ENCODE results near the gene EPAS1.

Gene EPAS1

DNA sequence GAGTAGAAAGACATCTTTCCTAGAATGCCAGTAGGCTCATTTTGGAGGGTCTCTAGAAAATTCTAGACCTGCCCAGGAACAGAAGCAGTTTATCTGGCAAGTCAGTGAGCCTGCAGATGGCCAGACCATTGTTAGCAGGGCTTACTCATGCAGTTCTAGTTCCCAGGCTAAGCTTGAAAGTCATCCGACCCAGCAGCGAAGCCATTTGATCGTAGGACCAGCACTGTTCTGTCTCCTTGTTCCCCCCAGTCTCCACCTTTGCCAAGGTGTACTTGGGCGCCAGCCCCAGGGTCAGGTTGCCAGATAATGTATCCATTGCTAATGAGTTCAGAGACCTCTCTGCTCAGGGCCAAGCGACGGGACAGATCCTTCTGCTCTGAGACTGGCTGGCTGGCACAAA, 70.1 kb downstream of the EPAS1 start:
- no peak for DNase-seq (ENCODE audit: low spot score)
- in situ Hi-C loops (cut with MboI; ENCODE audit: low sequenced_read_pairs, unreplicated experiment), result loop anchor here (10.0 kb wide), 1 partner anchor 362 kb away; no protein-coding TSS in a partner anchor
- TF ChIP-seq, protein P1, sequence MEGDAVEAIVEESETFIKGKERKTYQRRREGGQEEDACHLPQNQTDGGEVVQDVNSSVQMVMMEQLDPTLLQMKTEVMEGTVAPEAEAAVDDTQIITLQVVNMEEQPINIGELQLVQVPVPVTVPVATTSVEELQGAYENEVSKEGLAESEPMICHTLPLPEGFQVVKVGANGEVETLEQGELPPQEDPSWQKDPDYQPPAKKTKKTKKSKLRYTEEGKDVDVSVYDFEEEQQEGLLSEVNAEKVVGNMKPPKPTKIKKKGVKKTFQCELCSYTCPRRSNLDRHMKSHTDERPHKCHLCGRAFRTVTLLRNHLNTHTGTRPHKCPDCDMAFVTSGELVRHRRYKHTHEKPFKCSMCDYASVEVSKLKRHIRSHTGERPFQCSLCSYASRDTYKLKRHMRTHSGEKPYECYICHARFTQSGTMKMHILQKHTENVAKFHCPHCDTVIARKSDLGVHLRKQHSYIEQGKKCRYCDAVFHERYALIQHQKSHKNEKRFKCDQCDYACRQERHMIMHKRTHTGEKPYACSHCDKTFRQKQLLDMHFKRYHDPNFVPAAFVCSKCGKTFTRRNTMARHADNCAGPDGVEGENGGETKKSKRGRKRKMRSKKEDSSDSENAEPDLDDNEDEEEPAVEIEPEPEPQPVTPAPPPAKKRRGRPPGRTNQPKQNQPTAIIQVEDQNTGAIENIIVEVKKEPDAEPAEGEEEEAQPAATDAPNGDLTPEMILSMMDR (IDR thresholded peaks at IDR 0.05; ENCODE audit: borderline replicate concordance, control extremely low read depth, extremely low read depth, insufficient read depth, missing control alignments), result no peak

DNA sequence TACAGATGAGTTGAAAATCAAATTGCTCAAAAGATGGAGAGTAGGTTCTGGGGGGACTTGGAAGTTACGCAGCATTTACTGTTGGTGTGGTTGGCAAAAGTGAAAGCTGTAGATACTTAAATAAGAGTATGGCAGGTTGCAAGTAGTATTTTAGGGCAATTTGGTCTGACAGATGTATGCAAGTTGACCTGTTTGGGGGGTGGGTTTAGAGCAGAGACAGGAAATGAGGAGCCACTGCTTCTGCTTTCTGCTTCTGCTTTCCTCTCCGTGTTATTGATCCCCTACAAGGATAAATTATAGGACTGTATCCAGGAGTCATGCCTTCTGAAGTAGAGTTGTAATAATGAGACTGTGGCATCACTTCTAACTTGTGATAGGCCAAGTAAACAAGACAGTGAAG, 71.2 kb downstream of the EPAS1 start:
- in situ Hi-C loops (cut with MboI; ENCODE audit: low sequenced_read_pairs, unreplicated experiment), result loop anchor here (10.0 kb wide), 1 partner anchor 364 kb away; no protein-coding TSS in a partner anchor
- TF ChIP-seq, protein P1 (IDR thresholded peaks at IDR 0.05; ENCODE audit: borderline replicate concordance, control extremely low read depth, extremely low read depth, insufficient read depth, missing control alignments), result no peak
- no peak for DNase-seq (ENCODE audit: low spot score)

DNA sequence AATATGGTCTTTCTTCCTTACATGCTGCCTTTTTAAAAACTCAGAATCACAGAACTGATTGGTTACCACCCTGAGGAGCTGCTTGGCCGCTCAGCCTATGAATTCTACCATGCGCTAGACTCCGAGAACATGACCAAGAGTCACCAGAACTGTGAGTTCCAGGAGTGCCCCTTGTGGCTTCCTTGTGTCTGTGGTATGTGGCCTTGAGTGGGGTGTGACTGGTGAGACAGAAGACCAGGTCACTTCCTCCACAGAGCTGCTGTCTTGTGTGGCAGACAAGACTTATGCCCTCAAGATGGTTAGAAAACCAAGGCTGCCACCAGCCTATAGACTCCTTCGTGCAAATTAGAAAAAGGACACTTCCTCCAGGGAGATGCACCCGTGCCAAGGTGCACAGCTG, 72.6 kb downstream of the EPAS1 start:
- TF ChIP-seq, protein P1 (IDR thresholded peaks at IDR 0.05; ENCODE audit: borderline replicate concordance, control extremely low read depth, extremely low read depth, insufficient read depth, missing control alignments), result no peak
- in situ Hi-C loops (cut with MboI; ENCODE audit: low sequenced_read_pairs, unreplicated experiment), result loop anchor here (10.0 kb wide), 1 partner anchor 365 kb away; no protein-coding TSS in a partner anchor
- DNase-seq (ENCODE audit: low spot score), result no peak

DNA sequence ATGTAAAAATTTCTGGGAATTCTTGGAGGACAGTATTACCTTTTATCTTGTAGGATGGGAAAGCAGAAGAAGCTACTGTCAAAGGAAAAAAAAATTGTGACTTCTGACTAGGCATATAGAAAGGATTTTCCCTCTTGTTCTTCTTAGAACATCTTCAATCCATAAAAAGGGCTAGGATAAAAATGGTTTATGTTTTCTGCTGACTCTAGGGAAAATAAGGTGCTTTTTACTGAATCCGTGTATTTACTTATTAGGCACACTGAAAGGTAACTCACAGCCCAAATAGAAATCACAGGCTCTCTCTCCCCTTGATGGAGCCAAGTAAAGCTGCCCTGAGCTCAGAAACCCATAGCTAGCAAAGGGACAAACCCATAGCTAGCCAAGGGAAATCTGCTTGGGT, 74.6 kb downstream of the EPAS1 start:
- TF ChIP-seq, protein P1 (IDR thresholded peaks at IDR 0.05; ENCODE audit: borderline replicate concordance, control extremely low read depth, extremely low read depth, insufficient read depth, missing control alignments), result no peak
- no peak for DNase-seq (ENCODE audit: low spot score)
- in situ Hi-C loops (cut with MboI; ENCODE audit: low sequenced_read_pairs, unreplicated experiment), result no loop called here

DNA sequence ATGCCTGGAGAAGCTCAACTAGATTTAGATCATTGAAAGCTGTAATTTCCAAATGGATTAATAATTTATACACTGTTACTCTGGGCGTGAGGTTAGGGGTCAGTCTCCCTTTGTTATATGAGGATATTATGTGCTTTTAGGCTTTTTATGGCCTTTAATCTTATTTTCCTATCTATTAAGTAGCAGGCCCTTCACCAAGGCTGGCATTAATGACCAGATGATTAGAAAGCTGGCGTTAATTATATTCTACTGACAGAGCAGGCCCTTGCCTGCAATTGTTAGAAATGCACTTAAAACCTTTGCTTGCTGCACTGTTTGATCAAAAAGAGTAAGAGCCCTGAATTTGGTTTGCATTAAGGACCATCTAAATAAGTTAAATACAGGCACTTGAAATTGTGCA, 75.3 kb downstream of the EPAS1 start:
- TF ChIP-seq, protein P1 (IDR thresholded peaks at IDR 0.05; ENCODE audit: borderline replicate concordance, control extremely low read depth, extremely low read depth, insufficient read depth, missing control alignments), result no peak
- in situ Hi-C loops (cut with MboI; ENCODE audit: low sequenced_read_pairs, unreplicated experiment), result no loop called here
- DNase-seq (ENCODE audit: low spot score), result no peak

DNA sequence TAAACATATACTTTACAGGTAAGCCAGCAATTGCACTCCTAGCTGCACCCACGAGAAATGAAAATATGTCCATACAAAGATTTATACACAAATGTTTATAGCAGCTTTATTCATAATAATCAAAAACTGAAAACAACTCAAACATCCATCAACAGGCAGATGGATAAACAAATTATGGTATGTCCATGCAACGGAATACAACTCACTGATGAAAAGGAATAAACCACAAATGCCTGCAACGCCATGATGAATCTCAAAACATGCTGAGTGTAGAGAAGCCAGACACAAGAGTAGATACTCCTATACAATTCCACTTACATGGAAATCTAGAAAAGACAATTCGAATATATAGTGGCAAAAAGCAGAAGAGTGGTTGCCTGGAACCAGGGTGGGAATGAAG, 76.0 kb downstream of the EPAS1 start:
- in situ Hi-C loops (cut with MboI; ENCODE audit: low sequenced_read_pairs, unreplicated experiment), result no loop called here
- TF ChIP-seq, protein P1 (IDR thresholded peaks at IDR 0.05; ENCODE audit: borderline replicate concordance, control extremely low read depth, extremely low read depth, insufficient read depth, missing control alignments), result no peak
- DNase-seq (ENCODE audit: low spot score), result no peak

Measured in GM13976 (cell line).